Measurements from ENCODE around the gene SYT9.

GRCh38 chr11:7457211-7457610 is 205.5 kb downstream of the SYT9 start:
- no peak for TF ChIP-seq POLR2A (IDR thresholded peaks at IDR 0.05)
- TF ChIP-seq, protein P1, sequence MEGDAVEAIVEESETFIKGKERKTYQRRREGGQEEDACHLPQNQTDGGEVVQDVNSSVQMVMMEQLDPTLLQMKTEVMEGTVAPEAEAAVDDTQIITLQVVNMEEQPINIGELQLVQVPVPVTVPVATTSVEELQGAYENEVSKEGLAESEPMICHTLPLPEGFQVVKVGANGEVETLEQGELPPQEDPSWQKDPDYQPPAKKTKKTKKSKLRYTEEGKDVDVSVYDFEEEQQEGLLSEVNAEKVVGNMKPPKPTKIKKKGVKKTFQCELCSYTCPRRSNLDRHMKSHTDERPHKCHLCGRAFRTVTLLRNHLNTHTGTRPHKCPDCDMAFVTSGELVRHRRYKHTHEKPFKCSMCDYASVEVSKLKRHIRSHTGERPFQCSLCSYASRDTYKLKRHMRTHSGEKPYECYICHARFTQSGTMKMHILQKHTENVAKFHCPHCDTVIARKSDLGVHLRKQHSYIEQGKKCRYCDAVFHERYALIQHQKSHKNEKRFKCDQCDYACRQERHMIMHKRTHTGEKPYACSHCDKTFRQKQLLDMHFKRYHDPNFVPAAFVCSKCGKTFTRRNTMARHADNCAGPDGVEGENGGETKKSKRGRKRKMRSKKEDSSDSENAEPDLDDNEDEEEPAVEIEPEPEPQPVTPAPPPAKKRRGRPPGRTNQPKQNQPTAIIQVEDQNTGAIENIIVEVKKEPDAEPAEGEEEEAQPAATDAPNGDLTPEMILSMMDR (IDR thresholded peaks at IDR 0.05): no peak
